ENCODE data around the gene RNLS. TPM values are rescaled to one million over a fixed set of nuclear protein-coding genes. Genes with fewer than 3 reads are reported as not detected.

Gene RNLS
- total RNA-seq, 1 experiment from 2014 or later = 11.4 TPM

- ATAC-seq (no peak), DNase-seq (ENCODE audit: low read depth, low spot score) (no peak)
- H3K36me3 ChIP-seq (ENCODE audit: control insufficient read depth, insufficient read depth, low read length) = no peaks in the 10 kb centered on the region
- no peak for TF ChIP-seq TCF7L2 (IDR thresholded peaks at IDR 0.05; ENCODE audit: low read depth, low read length)
- no peaks in the 10 kb centered on the region for H3K9me3 ChIP-seq (ENCODE audit: control insufficient read depth, insufficient read depth, low read depth, low read length)
- BruUV-seq (replicated peaks) = no TSS peak
- H3K4me1 ChIP-seq (ENCODE audit: control insufficient read depth, insufficient read depth, low read length) = no peaks in the 10 kb centered on the region
- intact Hi-C loops (cut with micrococcal nuclease; ENCODE audit: unreplicated experiment) (no loop called here), in situ Hi-C loops (cut with HindIII; ENCODE audit: low pct_unique_long_range_greater_than_20kb, low sequenced_read_pairs) (no loop called here)
- CTCF ChIA-PET = no interaction called here
- H3K27me3 ChIP-seq (ENCODE audit: control insufficient read depth, insufficient read depth, low read length) = 0 out of 2 replicates have a peak, but pooled peaks cover 2% of the 10 kb centered on the region
- no peak overlapping the region for H3K4me3 ChIP-seq (ENCODE audit: low read depth in 2 of 2, low read length in 2 of 2)
- H3K27ac ChIP-seq (ENCODE audit: low read length) = no peak overlapping the region
- POLR2A ChIA-PET = no interaction called here
Observed at GRCh38 chr10:88228130-88228529, 355.0 kb downstream of the RNLS start.

GRCh38 chr10:88227342-88228018, 355.6 kb downstream of the RNLS start:
- DNase-seq (ENCODE audit: low read depth, low spot score) (no peak), ATAC-seq (no peak)
- no peaks in the 10 kb centered on the region for H3K36me3 ChIP-seq (ENCODE audit: control insufficient read depth, insufficient read depth, low read length)
- no peak overlapping the region for H3K27ac ChIP-seq (ENCODE audit: low read length)
- 0 out of 2 replicates have a peak, but pooled peaks cover 2% of the 10 kb centered on the region for H3K27me3 ChIP-seq (ENCODE audit: control insufficient read depth, insufficient read depth, low read length)
- TF ChIP-seq CTCF (IDR thresholded peaks at IDR 0.05) (no peak), SIN3A (IDR thresholded peaks at IDR 0.05; ENCODE audit: borderline replicate concordance, insufficient read depth, low read depth, low read length) (no peak), REST (IDR thresholded peaks at IDR 0.05; ENCODE audit: insufficient read depth in 1 of 2, low read depth in 2 of 2, low read length in 1 of 2) (no peak), TCF7L2 (IDR thresholded peaks at IDR 0.05; ENCODE audit: low read depth, low read length) (no peak), POLR2AphosphoS5 (IDR thresholded peaks at IDR 0.05; ENCODE audit: low read depth, low read length) (no peak)
- intact Hi-C loops (cut with micrococcal nuclease; ENCODE audit: unreplicated experiment) = no loop called here
- in situ Hi-C loops (cut with HindIII; ENCODE audit: low pct_unique_long_range_greater_than_20kb, low sequenced_read_pairs) = no loop called here
- no peak overlapping the region for H3K4me3 ChIP-seq (ENCODE audit: low read depth in 2 of 2, low read length in 2 of 2)
- BruUV-seq (replicated peaks) = no TSS peak
- H3K9me3 ChIP-seq (ENCODE audit: control insufficient read depth, insufficient read depth, low read depth, low read length) = no peaks in the 10 kb centered on the region
- POLR2A ChIA-PET = no interaction called here
- CTCF ChIA-PET = no interaction called here
- H3K4me1 ChIP-seq (ENCODE audit: control insufficient read depth, insufficient read depth, low read length) = no peaks in the 10 kb centered on the region; the same call in 1 of the 2 replicates

DNA sequence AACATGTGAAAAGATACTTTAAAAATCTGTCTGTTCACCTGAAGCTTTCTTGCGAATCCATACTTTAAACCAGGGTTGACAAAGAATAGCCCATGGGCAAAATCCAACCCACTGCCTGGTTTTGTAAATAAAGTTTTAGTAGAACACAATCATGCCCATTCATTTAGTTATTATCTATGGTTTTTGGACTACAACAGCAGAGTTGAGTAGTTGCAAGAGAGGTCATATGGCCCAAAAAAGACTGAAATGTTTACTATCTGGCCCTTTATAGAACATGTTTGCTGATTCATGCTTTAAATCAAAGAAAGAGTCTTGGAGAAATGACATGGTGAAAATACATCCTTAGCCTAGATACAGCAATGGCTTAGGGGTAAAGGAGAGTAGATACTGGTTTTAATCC, 356.2 kb downstream of the RNLS start:
- BruUV-seq (replicated peaks) = no TSS peak
- Histone ChIP-seq H3K27ac (ENCODE audit: low read length) (no peak overlapping the region), H3K4me1 (ENCODE audit: control insufficient read depth, insufficient read depth, low read length) (no peaks in the 10 kb centered on the region; the same call in 1 of the 2 replicates), H3K27me3 (ENCODE audit: control insufficient read depth, insufficient read depth, low read length) (0 out of 2 replicates have a peak, but pooled peaks cover 2% of the 10 kb centered on the region), H3K9me3 (ENCODE audit: control insufficient read depth, insufficient read depth, low read depth, low read length) (no peaks in the 10 kb centered on the region), H3K36me3 (ENCODE audit: control insufficient read depth, insufficient read depth, low read length) (no peaks in the 10 kb centered on the region), H3K4me3 (ENCODE audit: low read depth in 2 of 2, low read length in 2 of 2) (no peak overlapping the region)
- ChIA-PET POLR2A (no interaction called here), CTCF (no interaction called here)
- in situ Hi-C loops (cut with HindIII; ENCODE audit: low pct_unique_long_range_greater_than_20kb, low sequenced_read_pairs) (no loop called here), intact Hi-C loops (cut with micrococcal nuclease; ENCODE audit: unreplicated experiment) (no loop called here)
- ATAC-seq (no peak), DNase-seq (ENCODE audit: low read depth, low spot score) (no peak)
- TF ChIP-seq POLR2AphosphoS5 (IDR thresholded peaks at IDR 0.05; ENCODE audit: low read depth, low read length) (no peak), TCF7L2 (IDR thresholded peaks at IDR 0.05; ENCODE audit: low read depth, low read length) (no peak), REST (IDR thresholded peaks at IDR 0.05; ENCODE audit: insufficient read depth in 1 of 2, low read depth in 2 of 2, low read length in 1 of 2) (no peak), CTCF (IDR thresholded peaks at IDR 0.05) (no peak), SIN3A (IDR thresholded peaks at IDR 0.05; ENCODE audit: borderline replicate concordance, insufficient read depth, low read depth, low read length) (no peak)

All from Panc1 (cell line).